H1 (cell line): ENCODE measurements around the gene SKIC3. TPM values are rescaled to one million over a fixed set of nuclear protein-coding genes. Genes with fewer than 3 reads are reported as not detected.

ENCODE experiments used
- CTCF ChIA-PET: fragments of 300-600 bp; sonication (Branson Sonifier 250); formaldehyde crosslinking; loops from one replicate; lab custom pipeline; 2021; ENCODE audit not compliant: partially characterized antibody; lab: Charles Lee
- POLR2A ChIA-PET: fragments of 300-600 bp; sonication (Branson Sonifier 250); formaldehyde crosslinking; loops from one replicate; lab custom pipeline; 2021; ENCODE audit warnings: inconsistent platforms; ENCODE audit not compliant: partially characterized antibody; lab: Charles Lee
- DNase-seq, 2 experiments: peaks; one replicate each; pipeline versions ENCODE4 v3.0.0 to v3.0.0-alpha.2; 2010 to 2022; ENCODE audit warnings: low spot score in 2 of 2, low read depth in 1 of 2, mixed read lengths in 1 of 2
- FAIRE-seq: peaks from 2 replicates; lab custom pipeline; 2011; peaks lifted over from hg19 to GRCh38; lab: Jason Lieb, UNC
- H2AFZ ChIP-seq: 2 replicates; pipeline ENCODE4 v1.8.1; 2012; ENCODE audit warnings: low read length, inconsistent platforms
- H2AK5ac ChIP-seq: 2 replicates; pipeline ENCODE4 v1.6.1; 2013; ENCODE audit warnings: low read depth, low read length
- H2BK120ac ChIP-seq: replicated peaks from 2 replicates; pipeline ENCODE3; 2013; ENCODE audit warnings: low read depth, low read length, inconsistent platforms
- H2BK12ac ChIP-seq: 2 replicates; pipeline ENCODE4 v1.6.1; 2013; ENCODE audit warnings: low read depth, low read length
- H2BK15ac ChIP-seq: 2 replicates; pipeline ENCODE4 v1.6.1; 2013; ENCODE audit warnings: low read length
- H2BK20ac ChIP-seq: 2 replicates; pipeline ENCODE4 v1.6.1; 2013; ENCODE audit warnings: low read length
- H2BK5ac ChIP-seq: 2 replicates; pipeline ENCODE4 v1.6.1; 2013; ENCODE audit warnings: low read depth, low read length
- H3K14ac ChIP-seq: 2 replicates; pipeline ENCODE4 v1.6.1; 2013; ENCODE audit warnings: inconsistent platforms; ENCODE audit not compliant: insufficient read length
- H3K18ac ChIP-seq: 2 replicates; pipeline ENCODE4 v1.6.1; 2013; ENCODE audit warnings: low read length; ENCODE audit errors: extremely low read depth
- H3K23ac ChIP-seq: 2 replicates; pipeline ENCODE4 v1.6.1; 2013; ENCODE audit warnings: inconsistent platforms; ENCODE audit not compliant: insufficient read length
- H3K23me2 ChIP-seq: 2 replicates; pipeline ENCODE4 v1.6.1; 2013; ENCODE audit warnings: low read depth, low read length
- H3K27ac ChIP-seq: 2 replicates; pipeline ENCODE4 v1.6.1; 2011; ENCODE audit warnings: low read depth, low read length, inconsistent platforms
- H3K27me3 ChIP-seq, 4 experiments: replicated peaks in 1 of 4; 1 replicate in 1 of 4; 2 replicates in 3 of 4; pipeline versions ENCODE4 v1.6.1 to v1.8.1; 2011 to 2013; ENCODE audit warnings: low read length in 3 of 4, mild to moderate bottlenecking in 3 of 4, inconsistent platforms in 2 of 4, mixed read lengths in 2 of 4, moderate library complexity in 1 of 4; ENCODE audit not compliant: control insufficient read depth in 3 of 4, insufficient read depth in 3 of 4; ENCODE audit errors: extremely low read depth in 1 of 4
- H3K36me3 ChIP-seq, 4 experiments: 2 replicates each; pipeline versions ENCODE4 v1.6.1 to v1.8.1; 2011 to 2013; ENCODE audit warnings: mild to moderate bottlenecking in 4 of 4, low read length in 3 of 4, moderate library complexity in 2 of 4, control low read depth in 1 of 4, inconsistent platforms in 1 of 4; ENCODE audit not compliant: insufficient read depth in 4 of 4, control insufficient read depth in 2 of 4
- H3K4ac ChIP-seq: replicated peaks from 2 replicates; pipeline ENCODE3; 2013; ENCODE audit warnings: low read length, low read depth, mixed read lengths, inconsistent platforms; ENCODE audit not compliant: insufficient read length
- H3K4me1 ChIP-seq, 4 experiments: replicated peaks in 1 of 4; 1 replicate in 1 of 4; 2 replicates in 3 of 4; pipeline versions ENCODE4 v1.6.1 to v1.8.1; 2011 to 2013; ENCODE audit warnings: low read length in 3 of 4, inconsistent platforms in 2 of 4, mixed read lengths in 1 of 4; ENCODE audit not compliant: insufficient read depth in 4 of 4, control insufficient read depth in 3 of 4
- H3K4me2 ChIP-seq, 2 experiments: 2 replicates each; pipeline versions ENCODE4 v1.6.1 to v1.8.1; 2011 to 2013; ENCODE audit warnings: low read depth in 2 of 2, low read length in 2 of 2, control low read depth in 1 of 2, inconsistent platforms in 1 of 2, mild to moderate bottlenecking in 1 of 2; ENCODE audit not compliant: insufficient read depth in 1 of 2
- H3K4me3 ChIP-seq, 4 experiments: fragments of 200-600, 300-600 bp in 1 of 4; sonication (generic), shearing (Covaris generic), sonication (Bioruptor Twin) in 1 of 4; 2 replicates each; pipeline versions ENCODE4 v1.5.1 to v1.8.1; 2011 to 2016; ENCODE audit warnings: low read length in 4 of 4, low read depth in 3 of 4, control low read depth in 2 of 4, inconsistent platforms in 2 of 4, mild to moderate bottlenecking in 2 of 4, mixed read lengths in 1 of 4, moderate library complexity in 1 of 4; ENCODE audit not compliant: insufficient read depth in 2 of 4; ENCODE audit errors: extremely low read depth in 1 of 4
- H3K56ac ChIP-seq: replicated peaks from 2 replicates; pipeline ENCODE3; 2013; ENCODE audit warnings: low read depth, mild to moderate bottlenecking, mixed read lengths, low read length, inconsistent platforms; ENCODE audit not compliant: insufficient read length
- H3K79me1 ChIP-seq: 2 replicates; pipeline ENCODE4 v1.6.1; 2013; ENCODE audit warnings: low read depth, low read length, control low read depth
- H3K79me2 ChIP-seq, 2 experiments: 2 replicates each; pipeline versions ENCODE4 v1.6.1 to v1.8.1; 2012 to 2013; ENCODE audit warnings: low read length in 2 of 2, mild to moderate bottlenecking in 2 of 2, inconsistent platforms in 1 of 2; ENCODE audit not compliant: insufficient read depth in 2 of 2, control insufficient read depth in 1 of 2
- H3K9ac ChIP-seq, 4 experiments: replicated peaks in 1 of 4; 1 replicate in 1 of 4; 2 replicates in 3 of 4; pipeline versions ENCODE4 v1.6.1 to v1.8.1; 2011 to 2013; ENCODE audit warnings: low read depth in 3 of 4, low read length in 3 of 4, control low read depth in 2 of 4, mild to moderate bottlenecking in 2 of 4, moderate library complexity in 2 of 4, inconsistent platforms in 1 of 4; ENCODE audit errors: extremely low read depth in 1 of 4
- H3K9me3 ChIP-seq, 2 experiments: 2 replicates each; pipeline versions ENCODE4 v1.6.1 to v1.8.1; 2012 to 2013; ENCODE audit warnings: mild to moderate bottlenecking in 2 of 2, moderate library complexity in 2 of 2, control low read depth in 1 of 2, inconsistent platforms in 1 of 2, low read depth in 1 of 2, low read length in 1 of 2, mixed read lengths in 1 of 2; ENCODE audit not compliant: insufficient read depth in 2 of 2
- H4K20me1 ChIP-seq, 2 experiments: replicated peaks in 1 of 2; 2 replicates each; pipeline versions ENCODE3 to v1.8.1; 2011 to 2013; ENCODE audit warnings: inconsistent platforms in 2 of 2, low read length in 2 of 2, mild to moderate bottlenecking in 1 of 2; ENCODE audit not compliant: insufficient read depth in 2 of 2, control insufficient read depth in 1 of 2
- H4K5ac ChIP-seq: 2 replicates; pipeline ENCODE4 v1.6.1; 2013; ENCODE audit warnings: low read length, low read depth, mixed read lengths, inconsistent platforms; ENCODE audit not compliant: insufficient read length
- H4K8ac ChIP-seq: 2 replicates; pipeline ENCODE4 v1.8.0; 2013; ENCODE audit warnings: mild to moderate bottlenecking, moderate library complexity, low read length, inconsistent platforms; ENCODE audit not compliant: insufficient read depth; ENCODE audit errors: extremely low read depth
- H4K91ac ChIP-seq: replicated peaks from 2 replicates; pipeline ENCODE3; 2013; ENCODE audit warnings: low read length, mixed read lengths, inconsistent platforms; ENCODE audit not compliant: insufficient read length
- BACH1 ChIP-seq: IDR thresholded peaks from 2 replicates; pipeline ENCODE4 v1.6.1; 2012; ENCODE audit warnings: low read length, improper control_type of control experiment
- CBX8 ChIP-seq: fragments of 300-800, 300-1000 bp; sonication (generic); IDR thresholded peaks from 2 replicates; pipeline ENCODE4 v1.7.1; 2016; ENCODE audit warnings: low read depth, low read length, borderline replicate concordance
- CEBPB ChIP-seq: IDR thresholded peaks from 2 replicates; pipeline ENCODE4 v1.6.1; 2012; ENCODE audit warnings: low read depth, low read length
- CREB1 ChIP-seq: IDR thresholded peaks from 2 replicates; pipeline ENCODE4 v1.6.1; 2012; ENCODE audit warnings: inconsistent platforms
- EZH2 ChIP-seq: fragments of 200-600 bp; sonication (generic); IDR thresholded peaks from 2 replicates; pipeline ENCODE4 v1.7.1; 2012; ENCODE audit warnings: low read depth, mild to moderate bottlenecking, moderate library complexity, low read length, inconsistent platforms; ENCODE audit not compliant: severe bottlenecking
- JUND ChIP-seq: IDR thresholded peaks from 2 replicates; pipeline ENCODE4 v1.6.1; 2011; ENCODE audit warnings: mild to moderate bottlenecking, improper control_type of control experiment, low read length
- KDM5A ChIP-seq: fragments of 200-600 bp; IDR thresholded peaks from 2 replicates; pipeline ENCODE4 v1.7.1; 2012; ENCODE audit warnings: mild to moderate bottlenecking, low read length, inconsistent platforms, mixed read lengths
- MAFK ChIP-seq: IDR thresholded peaks from 2 replicates; pipeline ENCODE4 v1.6.1; 2012; ENCODE audit warnings: low read depth, mild to moderate bottlenecking, improper control_type of control experiment, low read length
- NANOG ChIP-seq: IDR thresholded peaks from 2 replicates; pipeline ENCODE4 v1.6.1; 2011; ENCODE audit warnings: low read length, low read depth, mild to moderate bottlenecking, inconsistent platforms; ENCODE audit not compliant: insufficient read depth, poor library complexity, severe bottlenecking
- PHF8 ChIP-seq: fragments of 200-600 bp; sonication (generic); conservative IDR thresholded peaks from 2 replicates; pipeline ENCODE4 v1.7.1; 2012; ENCODE audit warnings: low read depth, mild to moderate bottlenecking, inconsistent platforms, low read length, moderate library complexity
- POU5F1 ChIP-seq: IDR thresholded peaks from 2 replicates; pipeline ENCODE4 v1.6.1; 2011; ENCODE audit warnings: low read depth, mild to moderate bottlenecking, low read length, moderate library complexity
- RFX5 ChIP-seq: IDR thresholded peaks from 2 replicates; pipeline ENCODE4 v1.6.1; 2011; ENCODE audit warnings: low read depth, low read length, improper control_type of control experiment, borderline replicate concordance
- SP4 ChIP-seq: IDR thresholded peaks from 2 replicates; pipeline ENCODE4 v1.6.1; 2012; ENCODE audit warnings: low read length, inconsistent platforms
- SUZ12 ChIP-seq: fragments of 200-600 bp; sonication (generic); IDR thresholded peaks from 2 replicates; pipeline ENCODE4 v1.6.1; 2012; ENCODE audit warnings: mild to moderate bottlenecking, inconsistent platforms, low read length, moderate library complexity, mixed read lengths
- TBP ChIP-seq: IDR thresholded peaks from 2 replicates; pipeline ENCODE4 v1.6.1; 2011; ENCODE audit warnings: low read depth, low read length, improper control_type of control experiment
- YY1 ChIP-seq: IDR thresholded peaks from 2 replicates; pipeline ENCODE4 v1.6.1; 2011; ENCODE audit warnings: low read depth, mild to moderate bottlenecking, low read length
- WGBS, 2 experiments: shearing (Covaris generic) in 1 of 2; methylation state at CpG; one replicate each; pipeline versions ENCODE4 v1.1.6 to v1.1.7; 2013 to 2015; ENCODE audit warnings: low lambda C conversion rate in 2 of 2, mixed read lengths in 2 of 2, inconsistent platforms in 1 of 2, low coverage in 1 of 2, missing lambda C conversion rate in 1 of 2; ENCODE audit not compliant: insufficient replicate concordance in 2 of 2, insufficient coverage in 1 of 2, insufficient read length in 1 of 2; ENCODE audit errors: extremely low coverage in 1 of 2, missing lambda C conversion rate in 1 of 2; 5-methylcytosine and 5-hydroxymethylcytosine counted together
- polyA plus RNA-seq, 7 experiments: library from polyadenylated mRNA; depleted of rRNA in 3 of 7; stranded (reverse) in 5 of 7; unstranded in 2 of 7; fragments of >200 nt in 5 of 7; fragments of 200-250 nt in 2 of 7; gene quantifications; 1 replicate in 5 of 7; 2 replicates in 1 of 7; 4 replicates in 1 of 7; pipeline versions ENCODE4 v1.2.1 to v1.2.3, GENCODE V29; 2011 to 2013; ENCODE audit warnings: missing spikeins in 2 of 7, mixed read lengths in 2 of 7
- total RNA-seq: library from RNA; stranded (reverse); fragmentation: NEBNext Ultra II Directional; extraction: Animal tissue kit (Norgen Biotek cat#: 25700); gene quantifications from 2 replicates; pipeline ENCODE4 v1.2.1, GENCODE V29; 2021

Gene SKIC3
- total and polyA plus RNA-seq, 2 of the 8 experiments (the other 6 are each of a cell fraction or from before 2014, with no cell fraction given) = 13.7 to 53.7 TPM

DNA sequence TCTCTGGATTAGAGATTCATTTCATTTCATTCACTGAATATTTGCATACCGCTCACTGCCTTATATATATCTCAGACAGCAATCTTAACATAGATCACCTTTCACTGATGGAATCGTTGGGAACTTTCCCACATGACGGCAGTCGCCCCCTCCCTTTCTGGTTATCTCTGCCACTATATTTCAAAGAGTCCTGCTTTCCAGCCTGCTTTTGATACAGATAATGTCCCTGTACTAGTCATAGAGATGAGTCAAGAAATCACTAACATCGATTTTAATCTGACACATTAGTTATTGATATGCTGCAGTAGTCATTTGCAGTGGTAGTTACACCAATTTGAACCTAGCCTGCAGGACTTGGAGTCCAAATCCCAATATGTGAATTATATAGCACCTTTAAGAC, 8.6 kb upstream of the SKIC3 start:
- Histone ChIP-seq H3K9ac (no peak overlapping the region), H2BK120ac (no peak overlapping the region), H3K27me3 (no peaks in the 10 kb centered on the region), H2BK5ac (no peak overlapping the region), H4K20me1 (peaks cover 0 to 2% of the 10 kb centered on the region in 2 experiments), H3K9me3 (no peaks in the 10 kb centered on the region), H2BK15ac (no peak overlapping the region), H3K23me2 (no peaks in the 10 kb centered on the region), H4K5ac (no peak overlapping the region), H3K36me3 (peaks cover 0 to 7% (median 0%) of the 10 kb centered on the region in 4 experiments; a peak in 2 of 8 replicates), H3K18ac (no peak overlapping the region), H3K79me1 (no peaks in the 10 kb centered on the region), H3K4me1 (no peaks in the 10 kb centered on the region), H4K91ac (no peak overlapping the region), H2AK5ac (no peak overlapping the region), H3K23ac (no peak overlapping the region), H3K4me3 (no peak overlapping the region), H2BK12ac (no peak overlapping the region), H3K27ac (no peak overlapping the region), H4K8ac (no peak overlapping the region), H2AFZ (no peak overlapping the region), H2BK20ac (no peak overlapping the region), H3K56ac (no peak overlapping the region), H3K4ac (no peak overlapping the region), H3K4me2 (no peak overlapping the region), H3K79me2 (peaks cover 0 to 4% of the 10 kb centered on the region in 2 experiments; a peak in 2 of 4 replicates), H3K14ac (no peak overlapping the region)
- FAIRE-seq (no peak), DNase-seq (no peak)
- WGBS, 2 experiments = 82% methylated on average over 5 of the region's 5 CpGs; no CpG with 5 or more reads in 1 of the 2 experiments
- POLR2A ChIA-PET = interaction anchor here (1.1 kb wide), 1 partner anchor 10 kb away, joined by 4 read pairs; no protein-coding TSS in a partner anchor
- TF ChIP-seq JUND (no peak), EZH2 (no peak), NANOG (no peak), RFX5 (no peak), POU5F1 (no peak), CEBPB (no peak), SUZ12 (no peak), PHF8 (no peak), CBX8 (no peak), SP4 (no peak), BACH1 (no peak), KDM5A (no peak), MAFK (no peak), CREB1 (no peak), TBP (no peak), YY1 (no peak)
- CTCF ChIA-PET = no interaction called here
